SJSA1 (cell line): ENCODE measurements around the gene PRKAG3. TPM values are rescaled to one million over a fixed set of nuclear protein-coding genes. Genes with fewer than 3 reads are reported as not detected.

Source experiments
- DNase-seq, 2 experiments: peaks; one replicate each; pipeline ENCODE4 v3.0.0-alpha.2; 2015 to 2020; ENCODE audit warnings: low spot score in 2 of 2, low read depth in 1 of 2
- H3K27ac ChIP-seq: fragments of 250-450 bp; sonication (Bioruptor Pico); 2 replicates; pipeline ENCODE4 v1.5.1; 2020; ENCODE audit warnings: mild to moderate bottlenecking, moderate library complexity
- H3K27me3 ChIP-seq: fragments of 250-450 bp; sonication (Bioruptor Pico); replicated peaks from 2 replicates; pipeline ENCODE4 v1.5.1; 2020; ENCODE audit warnings: mild to moderate bottlenecking, moderate library complexity
- H3K36me3 ChIP-seq: fragments of 250-450 bp; sonication (Bioruptor Pico); 2 replicates; pipeline ENCODE4 v1.5.1; 2020; ENCODE audit warnings: mild to moderate bottlenecking
- H3K4me1 ChIP-seq: fragments of 250-450 bp; sonication (Bioruptor Pico); replicated peaks from 2 replicates; pipeline ENCODE4 v1.6.1; 2021; ENCODE audit warnings: mild to moderate bottlenecking
- H3K4me3 ChIP-seq: fragments of 250-450 bp; sonication (Bioruptor Pico); 2 replicates; pipeline ENCODE4 v1.5.1; 2020; ENCODE audit warnings: mild to moderate bottlenecking
- H3K9me3 ChIP-seq: fragments of 250-450 bp; sonication (Bioruptor Pico); replicated peaks from 2 replicates; pipeline ENCODE4 v1.5.1; 2020; ENCODE audit warnings: mild to moderate bottlenecking
- total RNA-seq: library from RNA; depleted of rRNA; stranded (reverse); fragments of >200 nt; shearing (Covaris generic); gene quantifications from 2 replicates; pipeline ENCODE4 v1.2.3, GENCODE V29; 2014

The PRKAG3 gene
- total RNA-seq, 1 experiment from 2014 or later, result not detected

GRCh38 chr2:218823196-218823855 lies 8.3 kb downstream of the PRKAG3 start:
- Histone ChIP-seq H3K27ac (no peak overlapping the region), H3K27me3 (no peaks in the 10 kb centered on the region), H3K4me1 (no peaks in the 10 kb centered on the region), H3K4me3 (no peak overlapping the region), H3K36me3 (no peaks in the 10 kb centered on the region), H3K9me3 (no peaks in the 10 kb centered on the region)
- DNase-seq, result no peak

GRCh38 chr2:218822622-218823021 lies 9.0 kb downstream of the PRKAG3 start:
- H3K4me1 ChIP-seq, result no peaks in the 10 kb centered on the region
- H3K36me3 ChIP-seq, result no peaks in the 10 kb centered on the region
- no peak overlapping the region for H3K4me3 ChIP-seq
- no peaks in the 10 kb centered on the region for H3K27me3 ChIP-seq
- no peak for DNase-seq
- H3K9me3 ChIP-seq, result no peaks in the 10 kb centered on the region
- no peak overlapping the region for H3K27ac ChIP-seq

GRCh38 chr2:218821605-218822211 lies 9.9 kb downstream of the PRKAG3 start:
- no peaks in the 10 kb centered on the region for H3K27me3 ChIP-seq
- no peaks in the 10 kb centered on the region for H3K4me1 ChIP-seq
- H3K36me3 ChIP-seq, result no peaks in the 10 kb centered on the region
- H3K4me3 ChIP-seq, result no peak overlapping the region
- H3K27ac ChIP-seq, result no peak overlapping the region
- no peaks in the 10 kb centered on the region for H3K9me3 ChIP-seq
- no peak for DNase-seq

GRCh38 chr2:218820746-218821369 lies 10.7 kb downstream of the PRKAG3 start:
- H3K9me3 ChIP-seq, result no peaks in the 10 kb centered on the region
- no peaks in the 10 kb centered on the region for H3K27me3 ChIP-seq
- H3K4me1 ChIP-seq, result no peaks in the 10 kb centered on the region
- no peak overlapping the region for H3K27ac ChIP-seq
- no peak overlapping the region for H3K4me3 ChIP-seq
- DNase-seq, result no peak
- H3K36me3 ChIP-seq, result no peaks in the 10 kb centered on the region

- H3K4me3 ChIP-seq, result no peak overlapping the region
- no peaks in the 10 kb centered on the region for H3K9me3 ChIP-seq
- DNase-seq, result no peak
- no peaks in the 10 kb centered on the region for H3K36me3 ChIP-seq
- H3K27ac ChIP-seq, result no peak overlapping the region
- H3K27me3 ChIP-seq, result no peaks in the 10 kb centered on the region
- no peaks in the 10 kb centered on the region for H3K4me1 ChIP-seq
These were observed 12.5 kb downstream of the PRKAG3 start for GRCh38 chr2:218819093-218819492.

GRCh38 chr2:218816561-218817011 lies 15.0 kb downstream of the PRKAG3 start:
- no peak for DNase-seq
- Histone ChIP-seq H3K27ac (no peak overlapping the region), H3K9me3 (no peaks in the 10 kb centered on the region)

GRCh38 chr2:218815649-218816048 lies 16.0 kb downstream of the PRKAG3 start:
- H3K36me3 ChIP-seq, result no peaks in the 10 kb centered on the region
- no peaks in the 10 kb centered on the region for H3K4me1 ChIP-seq
- H3K27me3 ChIP-seq, result no peaks in the 10 kb centered on the region
- H3K4me3 ChIP-seq, result no peak overlapping the region
- DNase-seq, result no peak
- H3K27ac ChIP-seq, result no peak overlapping the region
- H3K9me3 ChIP-seq, result no peaks in the 10 kb centered on the region

More at GRCh38 chr2:218816561-218817011, 15.0 kb downstream of the PRKAG3 start:
- Histone ChIP-seq H3K4me1 (no peaks in the 10 kb centered on the region), H3K4me3 (no peak overlapping the region), H3K27me3 (no peaks in the 10 kb centered on the region), H3K36me3 (no peaks in the 10 kb centered on the region)

- no peaks in the 10 kb centered on the region for H3K4me1 ChIP-seq
- H3K27ac ChIP-seq, result no peak overlapping the region
These were observed 16.4 kb downstream of the PRKAG3 start for GRCh38 chr2:218815244-218815637.

GRCh38 chr2:218814540-218815243 lies 16.9 kb downstream of the PRKAG3 start:
- no peaks in the 10 kb centered on the region for H3K36me3 ChIP-seq
- H3K9me3 ChIP-seq, result no peaks in the 10 kb centered on the region
- no peak for DNase-seq
- H3K4me3 ChIP-seq, result no peak overlapping the region
- no peaks in the 10 kb centered on the region for H3K4me1 ChIP-seq
- no peaks in the 10 kb centered on the region for H3K27me3 ChIP-seq
- no peak overlapping the region for H3K27ac ChIP-seq

More at GRCh38 chr2:218815244-218815637, 16.4 kb downstream of the PRKAG3 start:
- Histone ChIP-seq H3K9me3 (no peaks in the 10 kb centered on the region), H3K4me3 (no peak overlapping the region), H3K27me3 (no peaks in the 10 kb centered on the region), H3K36me3 (no peaks in the 10 kb centered on the region)
- DNase-seq, result no peak

- H3K36me3 ChIP-seq, result no peaks in the 10 kb centered on the region
- no peak for DNase-seq
- H3K4me3 ChIP-seq, result no peak overlapping the region
- no peaks in the 10 kb centered on the region for H3K9me3 ChIP-seq
- H3K27me3 ChIP-seq, result no peaks in the 10 kb centered on the region
- H3K4me1 ChIP-seq, result no peaks in the 10 kb centered on the region
- H3K27ac ChIP-seq, result no peak overlapping the region
These were observed 17.7 kb downstream of the PRKAG3 start for GRCh38 chr2:218813771-218814460.

GRCh38 chr2:218812861-218813260 lies 18.7 kb downstream of the PRKAG3 start:
- Histone ChIP-seq H3K27me3 (no peaks in the 10 kb centered on the region), H3K36me3 (no peaks in the 10 kb centered on the region), H3K9me3 (no peaks in the 10 kb centered on the region), H3K4me3 (no peak overlapping the region), H3K27ac (no peak overlapping the region), H3K4me1 (no peaks in the 10 kb centered on the region)
- DNase-seq, result no peak

- H3K36me3 ChIP-seq, result no peaks in the 10 kb centered on the region
- no peak overlapping the region for H3K27ac ChIP-seq
- no peak for DNase-seq
- H3K4me3 ChIP-seq, result no peak overlapping the region
- no peaks in the 10 kb centered on the region for H3K27me3 ChIP-seq
- no peaks in the 10 kb centered on the region for H3K9me3 ChIP-seq
- no peaks in the 10 kb centered on the region for H3K4me1 ChIP-seq
These were observed 19.3 kb downstream of the PRKAG3 start for GRCh38 chr2:218812096-218812815.

GRCh38 chr2:218811382-218811781 lies 20.2 kb downstream of the PRKAG3 start:
- no peak overlapping the region for H3K4me3 ChIP-seq
- no peaks in the 10 kb centered on the region for H3K36me3 ChIP-seq
- no peaks in the 10 kb centered on the region for H3K4me1 ChIP-seq
- H3K9me3 ChIP-seq, result no peaks in the 10 kb centered on the region
- no peak overlapping the region for H3K27ac ChIP-seq
- H3K27me3 ChIP-seq, result no peaks in the 10 kb centered on the region
- DNase-seq, result no peak
